ENCODE results near the gene SLC22A2.

DNA sequence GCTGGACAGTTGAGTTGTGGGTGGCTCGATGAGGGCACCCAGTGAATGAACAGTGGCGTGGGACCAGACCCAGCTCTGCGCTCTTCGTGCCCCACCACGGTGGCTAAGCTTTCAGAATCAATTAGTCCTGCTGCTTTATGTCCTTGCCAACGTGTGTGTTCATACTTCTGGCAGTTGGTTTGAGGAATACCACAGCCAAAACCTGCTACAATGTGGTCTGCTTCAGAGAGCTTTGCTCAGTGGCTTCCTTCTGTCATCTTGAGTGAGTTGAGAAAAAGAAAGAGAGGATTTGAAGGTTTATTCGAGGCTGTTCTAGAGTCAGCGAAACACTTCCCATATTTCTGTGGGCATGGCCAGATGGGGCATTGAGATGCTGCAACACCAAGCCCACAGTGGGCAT lies 39.5 kb upstream of the SLC22A2 start:
- TF ChIP-seq CTCF (conservative IDR thresholded peaks at IDR 0.05 in 1 of 2, IDR thresholded peaks at IDR 0.05 in 1 of 2; ENCODE audit: low read depth in 1 of 2, low read length in 2 of 2) (no peak), EZH2 (IDR thresholded peaks at IDR 0.05; ENCODE audit: low read length, missing control alignments) (no peak)

Measured in fibroblast of lung (primary cell).